NOMO-1 treated with dmso at 0.1 percent for 144 hours (cell line): ENCODE data around the gene S100A1.
"Not testable (repeated sequence)": the region's sequence is repeated elsewhere in the genome, so short reads cannot be mapped to it uniquely, and the experiment has no call there.

ENCODE experiments used
- DNase-seq: peaks from one replicate; lab custom pipeline; 2025; ENCODE audit not compliant: unreplicated experiment; lab: John Stamatoyannopoulos, UW

S100A1 gene

GRCh38 chr1:153651771-153652170 is 23.5 kb downstream of the S100A1 start:
- DNase-seq: no peak

GRCh38 chr1:153652805-153653500 is 24.7 kb downstream of the S100A1 start:
- no peak for DNase-seq

DNA sequence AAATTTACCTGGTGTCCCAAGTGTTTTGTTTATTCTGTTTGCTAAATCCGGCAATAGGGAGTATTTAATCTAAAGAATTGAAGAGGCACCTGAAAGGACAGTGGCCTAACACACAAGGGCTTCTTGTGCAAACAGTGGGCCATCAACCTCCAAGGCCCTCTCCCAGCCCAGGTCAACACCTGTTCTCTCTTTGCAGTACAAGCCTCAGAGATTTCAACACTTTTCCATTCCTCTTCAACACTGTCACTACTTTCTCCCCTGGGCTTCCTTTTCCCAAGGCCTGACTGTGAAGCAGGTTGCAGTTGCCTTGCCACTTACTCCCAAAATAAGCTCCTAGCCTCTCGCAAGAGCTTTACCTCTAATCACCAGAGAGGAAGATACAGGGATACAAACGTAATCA is 27.1 kb downstream of the S100A1 start:
- DNase-seq: no peak

GRCh38 chr1:153658400-153659174 is 30.4 kb downstream of the S100A1 start, which contains the start of gene SNAPIN:
Gene SNAPIN, plus strand, starts transcription at chr1:153658703. Its CDS starts 41 bp downstream, at chr1:153658744.
- DNase-seq: peak; percentile 91

- DNase-seq: no peak
These were observed 30.9 kb downstream of the S100A1 start for GRCh38 chr1:153659175-153659534.

GRCh38 chr1:153659656-153660055 is 31.4 kb downstream of the S100A1 start:
- no peak for DNase-seq

DNA sequence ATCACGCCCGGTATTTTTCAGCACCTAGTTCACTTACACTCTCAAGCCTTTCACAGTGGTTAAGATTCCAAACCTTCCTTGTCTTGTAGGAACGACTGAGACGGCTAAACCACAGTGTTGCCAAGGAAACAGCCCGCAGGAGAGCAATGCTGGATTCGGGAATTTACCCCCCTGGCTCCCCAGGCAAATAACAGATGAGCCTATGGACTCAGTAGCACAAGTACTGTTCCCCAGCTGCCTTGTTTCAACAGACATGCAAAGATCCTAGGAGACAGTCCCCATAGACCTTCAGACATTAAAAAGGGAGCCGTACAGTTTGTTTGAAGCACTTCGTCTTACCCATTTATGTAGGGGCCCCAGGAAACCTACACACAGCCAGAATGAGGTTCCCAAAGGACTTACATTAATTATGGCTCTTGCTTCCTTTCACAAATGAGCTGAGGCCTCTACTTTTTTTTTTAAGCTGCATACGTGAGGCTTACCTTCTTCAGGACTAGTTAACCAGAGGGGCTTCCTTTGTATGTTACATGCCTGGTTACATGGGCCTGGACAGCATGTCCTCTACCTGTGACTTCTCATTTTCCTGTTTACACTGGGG is 33.0 kb downstream of the S100A1 start:
- DNase-seq: no peak

GRCh38 chr1:153662269-153662668 is 34.0 kb downstream of the S100A1 start:
- no peak for DNase-seq

- DNase-seq: peak; percentile 9
These were observed 35.0 kb downstream of the S100A1 start for GRCh38 chr1:153663211-153663610.

DNA sequence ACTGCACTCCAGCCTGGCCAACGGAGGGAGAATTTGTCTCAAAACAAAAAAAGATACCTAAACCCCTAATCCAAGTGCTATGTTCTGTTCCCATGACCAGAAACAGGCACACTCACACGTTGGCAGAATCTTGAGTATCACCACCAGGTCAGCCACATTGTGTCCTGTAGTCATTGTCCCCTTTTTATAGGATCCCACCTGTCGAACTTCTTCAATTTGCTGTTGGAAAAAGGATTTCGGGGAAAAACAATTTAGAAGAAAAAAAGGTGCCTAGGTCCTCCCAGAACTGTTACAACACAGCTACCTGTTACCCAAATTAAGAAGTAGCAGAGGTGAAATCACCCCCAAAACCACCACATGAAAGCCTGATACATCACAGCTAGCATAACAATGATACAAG is 39.2 kb downstream of the S100A1 start:
- no peak for DNase-seq

DNA sequence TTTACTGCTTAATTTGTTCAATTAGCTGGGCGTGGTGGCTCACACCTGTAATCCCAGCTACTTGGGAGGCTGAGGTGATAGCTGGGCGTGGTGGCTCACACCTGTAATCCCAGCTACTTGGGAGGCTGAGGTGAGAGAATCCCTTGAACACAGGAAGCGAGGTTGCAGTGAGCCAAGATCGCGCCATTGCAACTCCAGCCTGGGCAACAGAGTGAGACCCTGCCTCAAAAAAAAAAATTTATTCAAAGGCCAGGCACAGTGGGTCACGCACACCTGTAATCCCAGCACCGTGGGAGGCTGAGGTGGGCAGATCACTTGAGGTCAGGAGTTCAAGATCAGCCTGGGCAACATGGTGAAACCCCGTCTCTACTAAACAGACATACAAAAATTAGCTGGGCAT is 40.4 kb downstream of the S100A1 start:
- DNase-seq: not testable (repeated sequence)

- no peak for DNase-seq
These were observed 41.4 kb downstream of the S100A1 start for GRCh38 chr1:153669606-153670005.

DNA sequence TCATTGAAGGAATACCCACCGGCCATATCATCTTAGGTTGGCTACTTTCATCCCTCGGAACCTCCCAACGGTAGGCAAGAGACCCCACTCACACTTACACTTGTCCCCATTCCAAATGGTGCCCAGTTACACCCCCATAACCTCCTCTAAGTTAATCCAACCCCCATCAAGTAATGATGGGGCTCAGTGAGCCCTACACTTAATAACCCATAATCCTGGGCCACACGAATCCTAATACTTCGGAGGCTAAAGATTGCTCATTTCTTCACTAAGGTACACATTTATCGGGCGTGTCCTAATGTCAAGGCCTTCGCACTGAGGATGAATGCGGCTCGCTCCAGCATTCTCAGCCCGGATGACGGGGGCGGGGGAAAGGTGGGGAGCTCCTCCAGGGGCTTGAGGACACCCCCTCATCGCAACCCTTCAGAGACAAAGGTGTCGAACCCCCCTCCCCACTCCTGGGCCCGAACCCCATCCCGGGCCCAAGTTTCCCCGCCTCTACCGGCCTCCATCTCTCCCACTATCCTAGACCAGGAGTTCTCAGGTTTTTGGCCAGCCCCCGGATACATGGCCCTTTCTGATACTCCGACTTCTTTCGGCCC is 42.1 kb downstream of the S100A1 start:
- no peak for DNase-seq

- peak; percentile 98 for DNase-seq
These were observed 42.8 kb downstream of the S100A1 start, which contains the start of gene ILF2 for GRCh38 chr1:153670859-153671627. Gene ILF2, minus strand, starts transcription at chr1:153670993. Its CDS starts 71 bp downstream, at chr1:153670922.

- peak; percentile 31 for DNase-seq
These were observed 43.6 kb downstream of the S100A1 start for GRCh38 chr1:153671628-153672353.

- DNase-seq: no peak
These were observed 45.3 kb downstream of the S100A1 start for GRCh38 chr1:153673511-153673910.

GRCh38 chr1:153677718-153678518 is 49.7 kb downstream of the S100A1 start:
- DNase-seq: no peak

- DNase-seq: no peak
These were observed 50.5 kb downstream of the S100A1 start, which contains the start of gene NPR1 for GRCh38 chr1:153678519-153679336. Gene NPR1, plus strand, starts transcription at chr1:153678688. Its CDS starts 421 bp downstream, at chr1:153679109.
